Astrocyte of the spinal cord (primary cell): ENCODE measurements around the gene HPS6.
A peak's percentile ranks its signal among the peaks of the same experiment; 100 is the strongest.

Source experiments
- DNase-seq: peaks from one replicate; pipeline ENCODE4 v3.0.0; 2011; ENCODE audit warnings: low read depth, low spot score
- H3K4me3 ChIP-seq: 2 replicates; pipeline ENCODE4 v1.5.1; 2011; ENCODE audit warnings: low read depth, mild to moderate bottlenecking, low read length, moderate library complexity
- in situ Hi-C: cut with HindIII; loops from 2 replicates; pipeline ENCODE4 v1.10.0; 2017; ENCODE audit warnings: low sequenced_read_pairs
- TF ChIP-seq, protein P1 (sequence below): IDR thresholded peaks from 2 replicates; pipeline ENCODE4 v1.5.1; 2012; ENCODE audit warnings: low read depth, mild to moderate bottlenecking, low read length, inconsistent platforms

HPS6 gene

DNA sequence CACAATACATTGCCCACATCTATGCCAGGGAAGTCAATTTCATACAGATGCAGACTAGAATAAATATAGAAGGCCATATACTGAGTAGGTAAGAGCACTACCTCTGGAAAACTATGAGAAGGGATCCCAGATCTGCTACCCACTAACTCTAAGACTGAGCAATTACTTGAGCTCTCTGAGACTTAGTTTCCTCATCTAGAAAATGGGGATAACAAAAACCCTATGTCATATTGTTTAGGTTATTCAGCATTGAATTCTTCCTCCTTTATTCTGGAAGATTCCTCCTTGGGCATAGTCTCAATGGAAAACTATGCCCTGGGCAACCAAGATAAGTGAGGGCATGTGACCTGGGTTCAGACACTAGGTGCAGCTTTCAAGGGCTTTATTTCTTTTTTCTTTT, 5.2 kb upstream of the HPS6 start:
- H3K4me3 ChIP-seq, result no peak overlapping the region
- no peak for DNase-seq
- TF ChIP-seq, protein P1, sequence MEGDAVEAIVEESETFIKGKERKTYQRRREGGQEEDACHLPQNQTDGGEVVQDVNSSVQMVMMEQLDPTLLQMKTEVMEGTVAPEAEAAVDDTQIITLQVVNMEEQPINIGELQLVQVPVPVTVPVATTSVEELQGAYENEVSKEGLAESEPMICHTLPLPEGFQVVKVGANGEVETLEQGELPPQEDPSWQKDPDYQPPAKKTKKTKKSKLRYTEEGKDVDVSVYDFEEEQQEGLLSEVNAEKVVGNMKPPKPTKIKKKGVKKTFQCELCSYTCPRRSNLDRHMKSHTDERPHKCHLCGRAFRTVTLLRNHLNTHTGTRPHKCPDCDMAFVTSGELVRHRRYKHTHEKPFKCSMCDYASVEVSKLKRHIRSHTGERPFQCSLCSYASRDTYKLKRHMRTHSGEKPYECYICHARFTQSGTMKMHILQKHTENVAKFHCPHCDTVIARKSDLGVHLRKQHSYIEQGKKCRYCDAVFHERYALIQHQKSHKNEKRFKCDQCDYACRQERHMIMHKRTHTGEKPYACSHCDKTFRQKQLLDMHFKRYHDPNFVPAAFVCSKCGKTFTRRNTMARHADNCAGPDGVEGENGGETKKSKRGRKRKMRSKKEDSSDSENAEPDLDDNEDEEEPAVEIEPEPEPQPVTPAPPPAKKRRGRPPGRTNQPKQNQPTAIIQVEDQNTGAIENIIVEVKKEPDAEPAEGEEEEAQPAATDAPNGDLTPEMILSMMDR, result no peak
- in situ Hi-C loops, result no loop called here

DNA sequence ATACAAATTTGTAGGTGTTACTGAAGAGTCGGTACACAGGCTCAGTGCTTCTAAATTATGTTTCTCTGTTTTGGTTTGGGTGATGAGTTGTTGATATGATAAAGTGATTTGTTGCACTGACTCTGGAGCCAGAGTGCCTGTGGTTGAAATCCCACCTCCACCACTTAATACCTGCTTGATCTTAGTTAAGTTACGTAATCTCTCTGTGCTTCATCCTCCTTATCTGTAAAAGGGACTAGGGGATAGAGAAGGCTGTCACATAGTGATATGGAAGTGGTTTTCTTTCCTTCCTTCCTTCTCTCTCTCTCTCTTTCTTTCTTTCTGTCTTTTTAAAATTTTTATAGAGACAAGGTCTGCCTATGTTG, 664 bp upstream of the HPS6 start:
- no peak for DNase-seq
- TF ChIP-seq, protein P1, result no peak
- peak overlapping the region; percentile 58 for H3K4me3 ChIP-seq
- in situ Hi-C loops, result no loop called here

DNA sequence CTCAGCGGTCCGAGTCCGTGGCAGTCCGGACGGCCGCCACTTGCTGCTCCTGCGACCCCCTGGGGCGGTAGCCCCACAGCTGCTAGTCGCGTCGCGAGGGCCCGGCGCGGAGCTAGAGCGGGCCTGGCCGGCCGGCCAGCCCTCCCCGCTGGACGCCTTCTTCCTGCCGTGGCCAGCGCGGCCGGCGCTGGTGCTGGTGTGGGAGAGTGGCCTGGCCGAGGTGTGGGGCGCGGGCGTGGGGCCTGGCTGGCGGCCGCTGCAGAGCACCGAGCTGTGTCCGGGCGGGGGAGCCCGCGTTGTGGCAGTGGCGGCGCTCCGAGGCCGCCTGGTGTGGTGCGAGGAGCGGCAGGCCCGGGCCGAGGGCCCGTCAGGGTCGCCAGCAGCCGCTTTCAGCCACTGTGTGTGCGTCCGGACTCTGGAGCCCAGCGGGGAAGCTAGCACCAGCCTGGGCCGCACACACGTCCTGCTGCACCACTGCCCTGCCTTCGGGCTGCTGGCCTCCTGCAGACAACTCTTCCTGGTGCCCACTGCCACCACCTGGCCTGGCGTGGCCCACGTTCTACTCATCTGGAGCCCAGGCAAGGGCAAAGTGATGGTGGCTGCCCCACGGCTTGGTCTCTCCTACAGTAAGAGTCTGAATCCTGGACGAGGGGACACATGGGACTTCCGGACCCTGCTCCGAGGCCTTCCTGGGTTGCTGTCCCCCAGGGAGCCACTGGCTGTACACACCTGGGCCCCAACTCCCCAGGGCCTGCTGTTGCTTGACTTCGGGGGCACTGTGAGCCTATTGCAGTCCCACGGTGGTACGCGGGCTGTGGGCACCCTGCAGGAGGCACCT, 631 bp downstream of the HPS6 start:
- in situ Hi-C loops, result no loop called here
- DNase-seq, result no peak
- H3K4me3 ChIP-seq, result peak overlapping the region; percentile 58
- TF ChIP-seq, protein P1, result no peak

DNA sequence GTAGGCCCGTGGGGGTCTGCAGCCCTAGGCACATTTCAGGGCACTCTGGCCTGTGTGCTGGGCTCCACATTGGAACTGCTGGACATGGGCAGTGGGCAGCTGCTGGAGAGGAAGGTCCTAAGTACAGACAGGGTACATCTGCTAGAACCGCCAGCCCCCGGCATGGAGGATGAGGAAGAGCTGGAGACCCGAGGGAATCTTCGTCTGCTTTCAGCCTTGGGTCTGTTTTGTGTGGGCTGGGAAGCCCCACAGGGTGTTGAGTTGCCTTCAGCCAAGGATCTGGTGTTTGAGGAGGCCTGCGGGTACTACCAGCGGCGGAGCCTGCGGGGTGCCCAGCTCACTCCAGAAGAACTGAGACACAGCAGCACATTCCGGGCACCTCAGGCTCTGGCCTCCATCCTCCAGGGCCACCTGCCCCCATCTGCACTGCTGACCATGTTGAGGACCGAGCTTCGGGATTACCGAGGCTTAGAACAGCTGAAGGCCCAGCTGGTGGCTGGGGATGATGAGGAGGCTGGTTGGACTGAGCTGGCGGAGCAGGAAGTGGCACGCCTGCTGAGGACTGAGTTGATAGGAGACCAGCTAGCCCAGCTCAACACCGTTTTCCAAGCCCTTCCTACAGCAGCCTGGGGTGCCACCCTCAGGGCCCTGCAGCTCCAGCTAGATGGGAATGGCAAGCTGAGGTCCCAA, 1.4 kb downstream of the HPS6 start:
- TF ChIP-seq, protein P1, result no peak
- in situ Hi-C loops, result no loop called here
- no peak for DNase-seq
- peak overlapping the region; percentile 58 for H3K4me3 ChIP-seq

DNA sequence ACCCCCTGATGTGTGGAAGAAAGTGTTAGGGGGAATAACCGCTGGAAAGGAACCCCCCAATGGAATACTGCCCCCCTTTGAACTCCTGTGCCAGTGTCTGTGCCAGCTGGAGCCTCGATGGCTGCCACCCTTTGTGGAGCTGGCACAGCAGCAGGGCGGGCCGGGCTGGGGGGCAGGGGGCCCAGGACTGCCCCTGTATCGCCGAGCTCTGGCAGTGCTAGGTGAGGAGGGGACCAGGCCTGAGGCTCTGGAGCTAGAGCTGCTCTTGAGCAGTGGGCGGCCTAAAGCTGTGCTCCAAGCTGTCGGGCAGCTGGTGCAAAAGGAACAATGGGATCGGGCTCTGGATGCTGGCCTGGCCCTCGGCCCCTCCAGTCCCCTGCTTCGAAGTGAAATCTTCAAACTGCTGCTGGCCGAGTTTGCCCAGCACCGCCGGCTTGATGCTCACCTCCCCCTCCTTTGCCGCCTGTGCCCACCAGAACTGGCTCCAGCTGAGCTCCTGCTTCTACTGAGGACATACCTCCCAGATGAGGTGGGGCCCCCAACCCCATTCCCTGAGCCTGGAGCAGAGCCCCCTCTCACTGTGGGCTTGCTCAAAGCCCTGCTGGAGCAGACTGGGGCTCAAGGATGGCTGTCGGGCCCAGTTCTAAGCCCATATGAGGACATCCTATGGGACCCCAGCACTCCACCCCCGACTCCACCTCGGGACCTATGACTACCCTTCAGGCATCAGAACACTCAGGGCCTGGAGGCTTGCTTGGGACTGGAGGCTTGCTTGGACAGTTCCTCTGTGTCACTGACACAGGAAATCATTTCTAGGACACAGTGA, 2.2 kb downstream of the HPS6 start:
- in situ Hi-C loops, result no loop called here
- DNase-seq, result no peak
- no peak overlapping the region for H3K4me3 ChIP-seq
- TF ChIP-seq, protein P1, result no peak

DNA sequence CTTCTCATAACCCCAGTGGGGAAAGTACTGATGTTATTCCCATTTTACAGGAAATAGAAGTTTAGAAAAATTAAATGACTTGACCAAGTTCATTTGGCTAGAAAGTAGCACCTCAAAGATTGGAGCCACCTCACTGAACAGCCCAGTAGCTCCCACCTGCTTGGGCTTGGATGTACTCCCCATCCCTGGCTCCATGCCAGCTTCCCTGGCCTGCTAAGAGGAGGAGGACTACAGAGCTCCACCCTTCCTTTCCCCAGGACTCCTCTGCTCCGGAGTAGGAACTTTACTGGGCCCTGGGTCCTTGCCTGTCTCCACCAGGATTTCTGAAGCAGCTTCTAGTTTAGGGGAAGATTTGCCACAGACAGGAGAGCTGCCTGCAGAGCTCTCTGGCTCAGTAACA, 3.1 kb downstream of the HPS6 start:
- DNase-seq, result no peak
- TF ChIP-seq, protein P1, result no peak
- H3K4me3 ChIP-seq, result no peak overlapping the region
- in situ Hi-C loops, result no loop called here
